HPDE6-E6E7 (cell line): ENCODE data around the gene PTPRD.

Experiments
- DNase-seq: peaks from one replicate; pipeline ENCODE4 v3.0.0; 2011; ENCODE audit warnings: missing footprints; ENCODE audit errors: extremely low spot score

Gene PTPRD

GRCh38 chr9:8867148-8867547, 1745.7 kb downstream of the PTPRD start:
- no peak for DNase-seq

DNA sequence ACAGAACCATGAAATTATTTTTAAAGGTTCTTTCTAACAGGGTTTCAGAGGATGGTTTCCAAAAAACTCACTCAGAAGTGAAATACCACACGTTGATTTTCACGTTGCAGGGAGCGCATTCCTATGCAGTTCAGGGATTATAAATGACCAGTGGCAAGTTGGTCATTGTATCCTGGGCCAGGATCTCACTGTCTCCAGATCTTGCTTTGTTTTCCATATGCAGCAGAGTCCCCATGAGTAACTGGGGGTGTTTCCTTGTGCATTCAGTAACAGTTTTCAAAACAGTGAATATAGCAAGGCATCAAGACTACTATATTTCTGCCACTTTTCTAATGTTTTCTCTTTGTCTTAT, 1748.3 kb downstream of the PTPRD start:
- no peak for DNase-seq

DNA sequence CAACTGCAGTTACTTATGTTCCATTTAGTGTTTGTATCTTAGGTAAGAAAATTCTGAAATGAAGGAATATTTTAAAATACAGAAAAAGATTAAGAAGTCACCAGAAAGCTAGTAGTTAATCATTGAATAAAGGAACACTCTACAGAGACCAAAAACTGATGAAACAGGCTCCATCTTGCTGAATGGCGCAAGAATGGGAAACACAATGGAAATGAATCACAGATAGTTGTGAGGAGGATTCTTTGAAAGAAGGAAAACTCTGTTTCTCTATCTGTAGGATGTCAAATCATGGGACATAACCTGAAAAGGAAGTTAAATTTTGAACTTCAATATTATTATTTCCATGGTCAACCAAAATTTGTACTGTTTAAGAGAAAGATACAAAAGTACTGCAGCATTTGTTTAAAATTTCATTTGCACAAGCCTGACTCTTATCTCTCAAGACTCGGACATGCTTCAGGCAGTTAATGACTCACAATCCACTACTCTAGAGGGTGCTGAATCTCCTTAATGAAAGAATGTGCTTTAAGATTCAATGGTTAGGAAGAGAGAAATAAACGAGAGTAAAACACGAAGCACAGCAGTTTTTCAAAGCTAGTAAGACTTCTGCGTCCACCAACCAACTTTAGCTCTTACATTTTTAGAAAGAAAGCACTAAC, 1748.8 kb downstream of the PTPRD start:
- peak; percentile 40 for DNase-seq

DNA sequence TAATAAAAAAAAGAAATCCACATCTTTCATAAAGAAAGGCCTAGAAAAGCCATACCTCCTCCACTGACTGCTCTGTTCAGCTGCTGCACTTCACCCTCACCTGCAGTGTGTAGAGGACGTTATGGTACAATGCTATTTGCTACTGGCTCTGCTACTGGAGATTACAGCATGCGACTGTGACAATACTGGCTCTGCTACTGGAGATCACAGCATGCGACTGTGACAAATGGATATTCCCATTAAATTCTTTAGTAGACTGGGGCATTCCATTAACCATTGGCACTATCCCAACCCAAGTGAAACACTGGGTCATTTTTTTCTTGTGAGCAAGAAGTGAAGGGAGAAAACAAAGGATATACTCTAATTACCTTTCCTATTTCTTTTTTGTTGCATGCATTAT, 1749.7 kb downstream of the PTPRD start:
- no peak for DNase-seq

DNA sequence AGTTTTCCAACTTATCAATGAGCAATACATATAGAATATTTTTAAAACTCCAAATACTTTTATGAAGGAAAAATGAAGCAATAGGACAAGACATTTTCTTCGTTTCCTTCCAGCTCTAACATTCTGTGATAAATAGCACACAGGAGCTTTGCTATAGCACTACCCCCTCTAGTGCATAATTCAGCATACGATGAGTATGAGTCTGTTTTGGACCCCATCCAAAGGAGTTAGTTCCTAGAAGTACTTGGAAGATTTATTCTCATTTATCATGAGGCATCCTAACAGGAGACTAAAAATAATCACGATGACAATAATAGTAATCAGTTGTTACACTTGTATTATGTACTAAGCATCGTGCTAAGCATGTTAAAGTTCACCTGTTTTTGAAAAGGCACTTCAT, 1751.9 kb downstream of the PTPRD start:
- no peak for DNase-seq

DNA sequence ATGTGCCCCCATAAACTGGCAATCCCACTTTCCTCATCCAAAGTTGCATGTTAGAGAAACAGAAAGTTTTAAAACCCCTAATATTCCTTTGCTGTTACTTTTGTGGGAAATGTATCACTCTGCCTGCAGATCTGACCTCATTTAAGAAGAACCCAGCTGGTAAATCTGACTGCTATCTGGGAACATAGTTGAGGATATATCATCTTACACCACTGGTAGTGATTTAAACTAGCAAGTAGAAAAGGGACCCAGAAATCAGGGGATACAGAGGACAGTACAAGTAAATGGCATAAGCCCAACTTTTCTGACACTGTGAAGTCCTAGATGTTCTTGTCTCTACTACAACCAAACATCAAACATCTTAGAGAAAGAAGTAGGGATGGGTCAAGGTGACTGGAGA, 1752.7 kb downstream of the PTPRD start:
- DNase-seq, result no peak

DNA sequence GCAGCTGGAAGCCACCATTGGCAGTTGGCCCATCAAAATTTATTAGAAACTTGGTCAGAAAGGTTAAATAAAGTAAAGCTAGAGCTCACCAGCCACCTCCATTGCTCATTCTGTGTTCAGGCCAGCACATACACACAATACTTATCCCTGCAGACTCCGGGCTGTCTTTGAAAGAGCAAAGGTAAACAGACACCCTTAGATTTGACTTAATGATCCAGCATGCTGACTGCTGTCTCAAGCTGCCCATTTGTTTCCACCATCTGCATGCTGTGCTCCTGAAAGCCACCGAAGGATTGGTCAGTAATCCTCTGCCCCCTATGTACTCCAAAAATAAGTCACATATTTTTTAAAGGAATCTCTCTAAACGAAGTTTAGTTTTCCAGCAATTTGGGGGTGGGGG, 1753.4 kb downstream of the PTPRD start:
- no peak for DNase-seq

DNA sequence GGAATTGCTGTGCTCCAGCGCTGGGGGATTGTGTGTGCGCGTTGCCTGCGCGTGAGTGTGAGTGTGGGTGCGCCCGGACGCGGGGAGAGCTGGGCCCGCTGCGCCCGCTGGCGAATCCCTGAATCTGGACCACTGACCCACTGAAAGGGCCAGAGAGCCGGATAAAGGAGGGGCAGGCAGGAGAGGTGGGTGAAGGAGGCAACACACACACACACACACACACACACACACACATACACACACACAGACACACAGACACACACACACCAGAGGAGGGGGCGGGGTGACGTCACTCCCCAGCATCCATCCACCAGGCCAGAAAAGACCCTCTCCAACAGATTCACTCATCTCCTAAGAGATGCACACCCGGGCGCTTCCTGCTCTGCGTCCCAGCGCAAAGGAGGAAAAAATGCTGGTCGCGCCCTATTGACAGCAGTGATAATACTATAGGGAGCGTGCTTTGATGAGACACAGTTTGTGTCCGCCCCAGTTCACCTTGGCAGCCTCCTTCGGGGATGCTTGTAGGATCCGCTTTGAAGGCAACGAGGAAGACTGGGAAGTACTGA, 1754.1 kb downstream of the PTPRD start:
- DNase-seq, result no peak

DNA sequence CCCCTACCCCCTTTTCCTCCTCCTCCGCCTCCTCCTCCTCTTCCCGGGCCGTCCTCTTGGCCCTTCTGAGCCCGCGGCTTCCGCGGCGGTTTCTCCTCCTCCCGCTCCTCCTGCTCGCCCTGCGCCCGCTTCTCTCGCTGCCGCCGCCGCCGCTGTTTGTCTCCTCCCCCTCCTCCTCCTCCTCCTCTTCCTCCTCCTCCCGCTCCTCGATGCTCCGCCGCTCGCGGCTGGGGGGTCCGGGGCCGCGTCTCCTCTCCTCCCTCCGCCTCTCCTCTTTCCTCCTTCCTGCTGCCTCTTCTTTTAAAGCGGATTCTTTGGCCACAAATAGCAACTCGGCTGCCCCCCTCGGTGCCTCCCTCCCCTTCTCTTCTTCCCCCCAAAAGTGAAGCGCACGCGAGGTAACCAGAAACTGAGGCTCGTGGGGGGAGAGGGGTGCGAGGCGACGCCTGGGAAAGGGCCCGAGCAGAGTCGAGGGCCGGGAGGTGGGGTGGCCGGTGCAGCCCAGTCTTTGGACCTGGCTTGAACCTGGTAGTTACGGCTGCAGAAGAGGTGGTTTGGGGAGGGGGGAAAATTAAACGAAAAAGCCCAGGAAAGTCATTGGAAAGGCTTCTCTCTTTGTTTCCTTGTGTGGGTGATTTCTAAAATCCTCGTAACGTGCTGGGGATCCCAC, 1754.7 kb downstream of the PTPRD start:
- DNase-seq, result no peak

GRCh38 chr9:8857068-8857925, 1755.5 kb downstream of the PTPRD start:
- no peak for DNase-seq

DNA sequence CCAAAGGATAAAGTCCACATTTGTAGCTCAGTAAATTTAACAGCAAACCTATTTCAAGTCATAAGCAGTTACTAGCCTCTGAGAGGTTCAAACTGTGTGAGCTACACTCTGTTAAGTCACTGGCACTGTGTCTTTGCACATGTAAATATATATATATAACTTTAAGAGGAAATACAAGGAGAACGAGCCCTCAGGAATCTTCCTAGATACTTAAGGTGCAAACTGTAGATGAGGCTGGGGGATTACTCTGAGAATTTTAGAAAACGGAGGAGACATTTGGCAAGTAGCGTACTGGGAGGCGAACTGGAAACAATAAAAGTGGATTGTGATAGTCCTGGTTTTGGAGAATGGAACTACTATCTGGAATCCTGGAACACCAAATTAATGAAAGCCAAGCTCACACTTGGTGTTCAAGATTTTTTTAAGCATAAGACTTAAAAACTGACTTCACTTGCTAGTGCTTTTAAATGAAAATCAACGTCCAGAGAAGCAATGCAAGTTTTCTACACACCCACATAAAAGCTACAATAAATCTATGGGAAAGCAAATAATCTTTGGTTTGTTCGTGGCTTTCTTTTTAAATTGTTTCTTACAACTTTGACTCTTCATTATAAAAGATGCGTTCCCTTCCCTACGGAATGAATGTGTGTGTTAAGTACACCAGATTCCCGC, 1756.3 kb downstream of the PTPRD start:
- no peak for DNase-seq

DNA sequence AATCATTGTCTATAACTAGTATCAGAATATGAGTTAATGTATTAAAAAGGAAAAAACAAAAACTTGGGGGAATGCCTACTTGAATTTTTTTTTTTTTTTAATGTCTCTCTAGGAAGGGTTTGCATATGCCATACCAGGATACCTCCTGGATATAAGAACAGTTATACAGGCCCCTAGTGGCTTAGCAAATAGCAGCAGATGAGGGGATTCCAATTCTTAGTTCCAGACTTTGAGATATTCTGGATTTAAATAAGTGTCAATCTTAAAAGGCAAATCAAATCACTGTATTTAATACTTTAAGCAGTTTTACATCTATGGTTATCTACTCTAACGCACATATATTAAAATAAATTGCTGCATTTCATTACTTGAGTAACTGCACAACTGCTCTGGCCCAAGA, 1757.8 kb downstream of the PTPRD start:
- DNase-seq, result no peak

- no peak for DNase-seq
Observed at GRCh38 chr9:8852301-8852864, 1760.4 kb downstream of the PTPRD start.

DNA sequence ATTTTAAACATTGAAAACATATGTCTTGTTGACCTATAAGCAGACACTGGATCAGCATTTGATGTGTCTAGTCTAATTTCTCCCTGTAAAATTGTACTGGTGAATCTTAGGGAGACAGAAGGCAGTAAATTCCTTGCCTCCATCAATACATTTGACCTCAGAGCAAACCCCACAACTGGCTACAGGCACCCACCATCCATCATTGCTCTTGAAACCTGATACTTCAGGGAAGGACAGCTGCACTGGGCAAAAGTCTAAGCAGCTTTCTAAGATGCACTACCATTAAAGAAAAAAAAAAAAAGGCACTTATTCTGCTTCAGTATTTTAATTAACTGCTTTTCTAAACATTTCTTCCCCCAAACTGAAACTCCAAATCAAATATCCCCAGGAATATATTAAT, 1761.9 kb downstream of the PTPRD start:
- no peak for DNase-seq

DNA sequence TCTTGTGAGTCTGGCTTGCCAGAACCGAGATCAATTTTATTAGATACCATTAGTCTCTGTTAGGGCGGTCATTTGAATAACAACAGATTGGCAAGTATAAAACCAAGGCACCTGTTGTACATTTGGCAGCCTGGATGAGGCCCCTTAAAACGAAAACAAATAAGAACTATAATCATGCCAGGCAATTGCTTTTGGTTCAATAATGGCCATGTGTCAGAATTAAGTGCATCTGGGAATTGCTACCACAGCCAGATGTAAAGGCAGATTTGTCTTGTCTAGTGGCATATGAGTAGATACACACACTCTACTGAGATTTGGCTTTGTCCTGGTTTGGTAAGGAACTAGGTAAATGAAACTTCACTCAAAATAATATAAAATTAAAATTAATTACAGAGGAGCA, 1767.0 kb downstream of the PTPRD start:
- no peak for DNase-seq

DNA sequence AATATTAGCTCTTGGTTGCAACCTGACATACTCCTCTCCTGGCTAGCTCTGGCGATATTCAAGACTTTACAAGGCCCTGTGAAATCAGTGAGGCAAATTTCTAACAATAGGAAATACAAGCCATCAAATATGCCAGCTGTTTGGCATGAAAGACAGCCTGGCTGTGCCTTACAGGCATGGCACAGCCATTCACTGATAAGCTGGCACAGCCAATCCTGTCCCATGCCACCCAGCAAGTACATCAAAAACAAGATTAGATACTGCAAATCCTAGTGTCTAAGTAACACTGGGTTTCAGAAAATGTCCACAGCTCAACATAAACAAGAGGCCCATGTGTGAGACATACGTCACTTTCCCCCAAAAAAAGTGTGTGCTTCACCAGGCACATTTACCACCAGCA, 1767.4 kb downstream of the PTPRD start:
- no peak for DNase-seq

DNA sequence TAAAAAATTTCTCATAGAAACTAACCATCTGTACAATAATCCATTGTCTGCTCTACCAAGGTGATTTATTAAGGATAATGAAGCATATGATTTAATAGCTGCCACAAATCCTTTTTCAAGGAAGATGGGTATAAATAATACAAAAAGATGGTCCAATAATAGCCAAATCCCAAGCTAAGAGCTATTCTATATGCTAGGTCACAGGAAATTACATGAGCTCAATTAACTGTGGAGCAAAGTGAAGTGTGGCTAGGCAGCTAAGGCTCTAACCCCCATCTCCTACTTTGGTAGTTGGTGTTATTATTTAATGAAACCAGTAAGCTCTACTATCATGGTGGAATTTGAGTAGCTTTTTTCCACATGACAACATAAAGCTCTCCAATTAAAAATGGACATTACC, 1768.3 kb downstream of the PTPRD start:
- no peak for DNase-seq

GRCh38 chr9:8842402-8843193, 1770.2 kb downstream of the PTPRD start:
- no peak for DNase-seq

DNA sequence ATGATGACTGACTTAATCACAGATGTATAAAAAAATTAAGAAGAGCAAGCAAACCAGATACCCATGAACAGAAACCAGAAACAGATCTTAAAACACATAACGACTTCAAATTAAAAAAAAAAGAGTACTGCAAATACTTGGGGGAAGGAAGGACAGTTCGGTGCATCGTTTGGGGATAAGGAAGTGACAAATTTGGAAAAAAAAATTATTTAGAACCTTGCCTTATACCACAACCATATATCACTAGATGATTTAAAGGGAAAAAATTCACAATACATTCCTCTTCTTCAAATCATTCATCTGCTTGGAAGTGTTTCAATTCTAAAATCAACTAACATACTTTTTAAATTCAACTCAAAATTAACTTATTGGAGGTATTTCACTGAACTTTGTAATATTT, 1774.7 kb downstream of the PTPRD start:
- no peak for DNase-seq

DNA sequence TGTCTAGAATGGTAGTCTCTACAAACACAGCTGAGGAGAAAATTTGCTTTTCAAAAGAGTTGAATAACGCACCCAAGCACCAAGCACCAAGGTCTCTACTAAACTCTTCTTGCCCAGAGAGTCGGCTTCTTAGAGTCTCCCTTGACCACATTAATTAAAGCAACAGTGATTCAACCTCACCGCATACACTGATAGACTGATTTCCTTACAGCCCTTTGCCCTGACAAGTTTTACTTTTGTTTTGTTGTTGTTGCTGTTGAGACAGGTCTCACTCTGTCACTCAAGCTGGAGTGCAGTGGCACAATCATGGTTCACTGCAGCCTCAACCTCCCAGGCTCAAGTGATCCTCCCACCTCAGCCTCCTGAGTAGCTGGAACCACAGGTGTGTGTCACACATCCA, 1777.5 kb downstream of the PTPRD start:
- no peak for DNase-seq

GRCh38 chr9:8832955-8833354, 1779.8 kb downstream of the PTPRD start:
- DNase-seq, result no peak
